CD14-positive monocyte (primary cell): ENCODE results near the gene KRTAP3-3. TPM values are rescaled to one million over a fixed set of nuclear protein-coding genes. Genes with fewer than 3 reads are reported as not detected.
A peak's percentile ranks its signal among the peaks of the same experiment; 100 is the strongest.

Source experiments
- DNase-seq, 3 donors: peaks; one replicate each; pipeline ENCODE4 v3.0.0-alpha.2; 2011 to 2022
- H2AFZ ChIP-seq: 2 replicates; pipeline ENCODE4 v1.6.0; 2012; ENCODE audit warnings: mild to moderate bottlenecking, low read depth, low read length, inconsistent platforms; ENCODE audit not compliant: insufficient read depth, poor library complexity, severe bottlenecking
- H3K27ac ChIP-seq, 2 donors: 1 replicate in 1 of 2; 2 replicates in 1 of 2; pipeline ENCODE4 v1.5.1; 2012 to 2013; ENCODE audit warnings: low read length in 2 of 2, control low read depth in 1 of 2, inconsistent platforms in 1 of 2, low read depth in 1 of 2, mild to moderate bottlenecking in 1 of 2
- H3K27me3 ChIP-seq, 2 donors: one replicate each; pipeline versions ENCODE4 v1.6.0 to v1.6.1; 2011 to 2013; ENCODE audit warnings: low read length in 2 of 2; ENCODE audit not compliant: control insufficient read depth in 2 of 2, insufficient read depth in 2 of 2
- H3K36me3 ChIP-seq, 2 donors: replicated peaks in 1 of 2; 1 replicate in 1 of 2; 2 replicates in 1 of 2; pipeline versions ENCODE4 v1.5.1 to v1.6.1; 2012 to 2013; ENCODE audit warnings: low read length in 2 of 2, control low read depth in 1 of 2, inconsistent platforms in 1 of 2, mild to moderate bottlenecking in 1 of 2; ENCODE audit not compliant: insufficient read depth in 2 of 2, control insufficient read depth in 1 of 2
- H3K4me1 ChIP-seq, 2 donors: 1 replicate in 1 of 2; 2 replicates in 1 of 2; pipeline versions ENCODE4 v1.5.1 to v1.6.1; 2012 to 2013; ENCODE audit warnings: low read length in 2 of 2, control low read depth in 1 of 2, inconsistent platforms in 1 of 2, mild to moderate bottlenecking in 1 of 2, moderate library complexity in 1 of 2; ENCODE audit not compliant: insufficient read depth in 2 of 2, control insufficient read depth in 1 of 2
- H3K4me2 ChIP-seq: replicated peaks from 2 replicates; pipeline ENCODE3; 2012; ENCODE audit warnings: low read length, moderate library complexity, mild to moderate bottlenecking; ENCODE audit not compliant: poor library complexity, severe bottlenecking; ENCODE audit errors: extremely low read depth
- H3K4me3 ChIP-seq, 3 experiments: fragments of 200-600 bp in 1 of 3; sonication (generic) in 1 of 3; replicated peaks in 1 of 3; 1 replicate in 2 of 3; 2 replicates in 1 of 3; pipeline ENCODE4 v1.5.1; 2011 to 2013; ENCODE audit warnings: low read length in 3 of 3, mild to moderate bottlenecking in 3 of 3, control low read depth in 2 of 3, low read depth in 2 of 3, inconsistent platforms in 1 of 3, moderate library complexity in 1 of 3
- H3K79me2 ChIP-seq: 2 replicates; pipeline ENCODE4 v1.6.0; 2012; ENCODE audit warnings: mild to moderate bottlenecking, control low read depth, inconsistent platforms, low read length, moderate library complexity; ENCODE audit not compliant: insufficient read depth
- H3K9ac ChIP-seq: 2 replicates; pipeline ENCODE4 v1.6.0; 2017; ENCODE audit warnings: low read length, mild to moderate bottlenecking; ENCODE audit not compliant: insufficient read depth, poor library complexity, severe bottlenecking
- H3K9me3 ChIP-seq, 2 donors: replicated peaks in 1 of 2; 1 replicate in 1 of 2; 2 replicates in 1 of 2; pipeline versions ENCODE4 v1.5.1 to v1.6.1; 2012 to 2013; ENCODE audit warnings: low read length in 2 of 2, control low read depth in 1 of 2; ENCODE audit not compliant: control insufficient read depth in 1 of 2, insufficient read depth in 1 of 2
- H4K20me1 ChIP-seq: 2 replicates; pipeline ENCODE4 v1.6.0; 2012; ENCODE audit warnings: mild to moderate bottlenecking, low read length, control low read depth, moderate library complexity; ENCODE audit not compliant: insufficient read depth
- H3K27ac Mint-ChIP-seq, 7 donors: one replicate each; pipeline ENCODE4 v1.8.0; 2020; ENCODE audit warnings: mild to moderate bottlenecking in 7 of 7, mixed read lengths in 7 of 7, moderate library complexity in 6 of 7, inconsistent platforms in 2 of 7
- H3K27me3 Mint-ChIP-seq, 3 donors: one replicate each; pipeline ENCODE4 v1.8.0; 2021 to 2022; ENCODE audit warnings: low read depth in 3 of 3, mild to moderate bottlenecking in 3 of 3, mixed read lengths in 3 of 3, moderate library complexity in 3 of 3, inconsistent platforms in 1 of 3
- H3K36me3 Mint-ChIP-seq, 2 donors: one replicate each; pipeline ENCODE4 v1.8.0; 2020; ENCODE audit warnings: mixed read lengths in 2 of 2, inconsistent platforms in 1 of 2, mild to moderate bottlenecking in 1 of 2
- H3K4me1 Mint-ChIP-seq: one replicate; pipeline ENCODE4 v1.8.0; 2020; ENCODE audit warnings: mild to moderate bottlenecking, mixed read lengths
- H3K4me3 Mint-ChIP-seq, 2 donors: one replicate each; pipeline ENCODE4 v1.8.0; 2020; ENCODE audit warnings: mild to moderate bottlenecking in 2 of 2, mixed read lengths in 2 of 2, moderate library complexity in 1 of 2
- H3K9me3 Mint-ChIP-seq, 7 donors: one replicate each; pipeline ENCODE4 v1.8.0; 2020 to 2022; ENCODE audit warnings: mixed read lengths in 7 of 7, mild to moderate bottlenecking in 6 of 7, moderate library complexity in 6 of 7, inconsistent platforms in 2 of 7
- CTCF ChIP-seq: fragments of 200-600 bp; IDR thresholded peaks from one replicate; pipeline ENCODE4 v1.8.0; 2022; ENCODE audit warnings: antibody characterized with exemption, mild to moderate bottlenecking
- WGBS: methylation state at CpG from one replicate; pipeline ENCODE4 v1.1.5; 2013; ENCODE audit warnings: missing lambda C conversion rate; ENCODE audit not compliant: insufficient coverage; 5-methylcytosine and 5-hydroxymethylcytosine counted together
- intact Hi-C, 2 donors: fragments of 100-400 bp; cut with micrococcal nuclease; formaldehyde crosslinking; loops; one replicate each; pipeline versions ENCODE4 v1.15.0 to v1.15.1; 2023
- polyA plus RNA-seq, 3 donors: library from polyadenylated mRNA; depleted of rRNA in 1 of 3; unstranded in 2 of 3; stranded (reverse) in 1 of 3; fragments of 300-500 nt in 2 of 3; fragments of >200 nt in 1 of 3; fragmentation: Illumina TruSeq in 2 of 3; gene quantifications; 1 replicate in 2 of 3; 2 replicates in 1 of 3; pipeline ENCODE4 v1.2.3, GENCODE V29; 2012 to 2021

KRTAP3-3 gene
- polyA plus RNA-seq, 3 donors = not detected

- Mint-ChIP-seq H3K27ac (no peak overlapping the region), H3K27me3 (peaks cover 8 to 16% (median 9%) of the 10 kb centered on the region in 3 donors), H3K4me3 (no peak overlapping the region), H3K9me3 (peaks cover 0 to 4% (median 0%) of the 10 kb centered on the region in 7 donors), H3K36me3 (no peaks in the 10 kb centered on the region), H3K4me1 (no peaks in the 10 kb centered on the region)
- no peak overlapping the region for H2AFZ ChIP-seq
- TF ChIP-seq CTCF = no peak
- H3K9me3 ChIP-seq = no peaks in the 10 kb centered on the region
- DNase-seq = no peak
- H3K36me3 ChIP-seq = no peaks in the 10 kb centered on the region
- intact Hi-C loops = no loop called here
- H3K4me1 ChIP-seq = no peaks in the 10 kb centered on the region
- no peak overlapping the region for H3K4me3 ChIP-seq
- H4K20me1 ChIP-seq = no peaks in the 10 kb centered on the region
- no peak overlapping the region for H3K4me2 ChIP-seq
- no peak overlapping the region for H3K27ac ChIP-seq
- no peaks in the 10 kb centered on the region for H3K79me2 ChIP-seq
- no peak overlapping the region for H3K9ac ChIP-seq
- no peaks in the 10 kb centered on the region for H3K27me3 ChIP-seq
- 20% methylated on average over 1 of the region's 4 CpGs for WGBS
These were observed 10.0 kb upstream of the KRTAP3-3 start for GRCh38 chr17:41003926-41004325.

- H3K79me2 ChIP-seq = no peaks in the 10 kb centered on the region
- DNase-seq = peak in 1 of 3 donors; percentile 19
- WGBS = 87% methylated on average over 3 of the region's 5 CpGs
- H3K4me1 ChIP-seq = no peaks in the 10 kb centered on the region
- no peaks in the 10 kb centered on the region for H3K9me3 ChIP-seq
- H3K27ac Mint-ChIP-seq = no peak overlapping the region
- H3K36me3 ChIP-seq = no peaks in the 10 kb centered on the region
- H3K4me2 ChIP-seq = no peak overlapping the region
- H2AFZ ChIP-seq = no peak overlapping the region
- H3K27me3 Mint-ChIP-seq = peaks cover 5 to 13% (median 8%) of the 10 kb centered on the region in 3 donors
- no peaks in the 10 kb centered on the region for H4K20me1 ChIP-seq
- no peak overlapping the region for H3K4me3 Mint-ChIP-seq
- intact Hi-C loops = no loop called here
- H3K27ac ChIP-seq = no peak overlapping the region
- no peaks in the 10 kb centered on the region for H3K36me3 Mint-ChIP-seq
- H3K9ac ChIP-seq = no peak overlapping the region
- H3K4me1 Mint-ChIP-seq = no peaks in the 10 kb centered on the region
- H3K27me3 ChIP-seq = peaks cover 0 to under 1% of the 10 kb centered on the region in 2 donors
- H3K9me3 Mint-ChIP-seq = peaks cover 0 to 4% (median 0%) of the 10 kb centered on the region in 7 donors
- H3K4me3 ChIP-seq = no peak overlapping the region
- no peak for TF ChIP-seq CTCF
These were observed 8.8 kb upstream of the KRTAP3-3 start for GRCh38 chr17:41002814-41003213.
